Measurements from ENCODE around the gene UBAC2. TPM values are rescaled to one million over a fixed set of nuclear protein-coding genes. Genes with fewer than 3 reads are reported as not detected.

UBAC2 gene
- total and polyA plus RNA-seq, 2 of the 4 experiments (the other 2 are of a cell fraction): 20.8 to 36.3 TPM

DNA sequence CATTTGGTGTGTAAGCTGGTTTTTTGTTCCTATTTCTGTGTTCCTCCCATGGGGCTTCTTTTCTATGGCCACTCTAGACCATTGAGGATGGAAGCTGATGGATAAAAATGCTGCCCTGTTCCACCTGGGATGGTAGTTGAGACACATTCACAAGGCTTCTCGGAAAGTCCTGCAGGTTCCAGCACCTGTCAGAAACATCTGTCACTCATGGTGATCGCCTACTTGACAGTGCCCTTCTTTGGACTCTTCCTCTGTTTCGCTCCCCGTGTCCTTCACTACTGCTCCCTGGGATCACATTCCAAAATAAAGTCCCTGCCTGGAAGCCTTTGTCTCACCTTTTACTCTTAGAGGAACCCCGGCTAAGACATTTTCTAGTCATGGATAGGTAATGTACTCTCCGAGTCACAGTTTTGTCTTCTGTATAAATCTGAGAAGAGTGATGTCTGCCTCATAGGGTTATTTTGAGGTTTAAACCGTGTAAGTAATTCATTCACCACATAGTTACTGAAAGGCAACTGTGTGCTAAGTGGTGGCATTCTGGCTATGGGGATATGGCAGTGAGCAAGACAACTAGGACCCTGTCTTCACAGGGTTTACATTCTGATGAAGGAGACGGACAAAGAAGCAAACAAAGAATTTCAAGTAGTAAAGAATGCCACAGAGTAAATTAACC, 21.0 kb downstream of the UBAC2 start:
- peaks cover 14% of the 10 kb centered on the region for H3K9me1 ChIP-seq (ENCODE audit: insufficient read depth, low read length)
- no peak overlapping the region for H3K4ac ChIP-seq (ENCODE audit: low read depth, low read length)
- H3K4me3 ChIP-seq (ENCODE audit: insufficient read depth, low read depth, low read length): no peak overlapping the region
- POLR2A ChIA-PET (ENCODE audit: unreplicated experiment): no interaction called here
- H3K9me3 ChIP-seq (ENCODE audit: control insufficient read depth, insufficient read depth, low read length): no peaks in the 10 kb centered on the region
- no peaks in the 10 kb centered on the region for H3K27me3 ChIP-seq (ENCODE audit: control insufficient read depth, insufficient read depth, low read length)
- no peak overlapping the region for H4K8ac ChIP-seq (ENCODE audit: low read depth in 2 of 2, low read length in 2 of 2)
- intact Hi-C loops (cut with micrococcal nuclease): no loop called here
- ATAC-seq (ENCODE audit: low read depth): no peak
- no peak overlapping the region for H2BK20ac ChIP-seq (ENCODE audit: low read depth, low read length)
- H2AFZ ChIP-seq (replicated peaks; ENCODE audit: low read length, poor library complexity): no peak overlapping the region
- CTCF ChIA-PET: no interaction called here
- H4K5ac ChIP-seq (ENCODE audit: low read depth, low read length): no peak overlapping the region
- H3K79me1 ChIP-seq (ENCODE audit: low read depth in 1 of 2, low read length in 2 of 2): peaks cover 45 to 66% of the 10 kb centered on the region in 2 experiments
- H2BK15ac ChIP-seq (ENCODE audit: low read depth, low read length): no peak overlapping the region
- no peak overlapping the region for H3K14ac ChIP-seq (replicated peaks; ENCODE audit: low read depth, low read length)
- no peak for DNase-seq
- H3K4me2 ChIP-seq (ENCODE audit: low read depth, low read length): no peak overlapping the region
- in situ Hi-C loops (cut with MboI; ENCODE audit: low sequenced_read_pairs): no loop called here
- peaks cover 49% of the 10 kb centered on the region for H4K20me1 ChIP-seq (ENCODE audit: insufficient read depth, low read length)
- no peak overlapping the region for H2BK5ac ChIP-seq (ENCODE audit: low read depth, low read length, poor library complexity, severe bottlenecking)
- H3K18ac ChIP-seq (ENCODE audit: low read depth, low read length): no peak overlapping the region
- no peak overlapping the region for H4K91ac ChIP-seq (ENCODE audit: insufficient read depth, low read depth, low read length)
- no peak overlapping the region for H3K23ac ChIP-seq (ENCODE audit: low read depth, low read length)
- no peak overlapping the region for H3K9ac ChIP-seq (ENCODE audit: low read depth, low read length)
- no peak overlapping the region for H2AK9ac ChIP-seq (replicated peaks; ENCODE audit: low read depth, low read length, poor library complexity)
- TF ChIP-seq, protein P1, sequence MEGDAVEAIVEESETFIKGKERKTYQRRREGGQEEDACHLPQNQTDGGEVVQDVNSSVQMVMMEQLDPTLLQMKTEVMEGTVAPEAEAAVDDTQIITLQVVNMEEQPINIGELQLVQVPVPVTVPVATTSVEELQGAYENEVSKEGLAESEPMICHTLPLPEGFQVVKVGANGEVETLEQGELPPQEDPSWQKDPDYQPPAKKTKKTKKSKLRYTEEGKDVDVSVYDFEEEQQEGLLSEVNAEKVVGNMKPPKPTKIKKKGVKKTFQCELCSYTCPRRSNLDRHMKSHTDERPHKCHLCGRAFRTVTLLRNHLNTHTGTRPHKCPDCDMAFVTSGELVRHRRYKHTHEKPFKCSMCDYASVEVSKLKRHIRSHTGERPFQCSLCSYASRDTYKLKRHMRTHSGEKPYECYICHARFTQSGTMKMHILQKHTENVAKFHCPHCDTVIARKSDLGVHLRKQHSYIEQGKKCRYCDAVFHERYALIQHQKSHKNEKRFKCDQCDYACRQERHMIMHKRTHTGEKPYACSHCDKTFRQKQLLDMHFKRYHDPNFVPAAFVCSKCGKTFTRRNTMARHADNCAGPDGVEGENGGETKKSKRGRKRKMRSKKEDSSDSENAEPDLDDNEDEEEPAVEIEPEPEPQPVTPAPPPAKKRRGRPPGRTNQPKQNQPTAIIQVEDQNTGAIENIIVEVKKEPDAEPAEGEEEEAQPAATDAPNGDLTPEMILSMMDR (conservative IDR thresholded peaks at IDR 0.05; ENCODE audit: low read depth, low read length): no peak
- TF ChIP-seq MXI1 (IDR thresholded peaks at IDR 0.05; ENCODE audit: borderline replicate concordance, low read depth, low read length) (no peak), RAD21 (IDR thresholded peaks at IDR 0.05; ENCODE audit: low read length) (no peak)
- no peak overlapping the region for H2AK5ac ChIP-seq (ENCODE audit: low read depth, low read length)
- dilution Hi-C loops (cut with HindIII; ENCODE audit: low sequenced_read_pairs, unreplicated experiment): no loop called here
- WGBS, 2 experiments (ENCODE audit: extremely low coverage in 2 of 2, insufficient read length in 1 of 2): 84% methylated on average over 3 of the region's 8 CpGs; no CpG with 5 or more reads in 1 of the 2 experiments
- H3K27ac ChIP-seq (ENCODE audit: insufficient read depth, low read length): no peak overlapping the region
- H3K56ac ChIP-seq (ENCODE audit: extremely low read depth, insufficient read depth, low read length): no peak overlapping the region
- BruUV-seq (replicated peaks): no TSS peak
- peaks cover 6% of the 10 kb centered on the region; the same call in 1 of the 2 replicates for H3K4me1 ChIP-seq (ENCODE audit: control insufficient read depth, insufficient read depth, low read length)
- H2BK120ac ChIP-seq (ENCODE audit: low read depth, low read length): no peak overlapping the region
- H3K36me3 ChIP-seq (ENCODE audit: control insufficient read depth, insufficient read depth, low read length): peaks cover 3% of the 10 kb centered on the region; the same call in 1 of the 2 replicates

Data from IMR-90 (cell line).